ENCODE results near the gene SLCO4A1. TPM values are rescaled to one million over a fixed set of nuclear protein-coding genes. Genes with fewer than 3 reads are reported as not detected.

The SLCO4A1 gene
- total RNA-seq, 1 experiment from 2014 or later = 27.0 TPM

GRCh38 chr20:62714799-62715198 lies 72.5 kb downstream of the SLCO4A1 start:
- DNase-seq (ENCODE audit: unreplicated experiment) = no peak
- ChIA-PET POLR2A (interaction anchor here (0.6 to 1.0 kb wide), 2 partner anchors 10 to 11 kb away, joined by 3 read pairs; no protein-coding TSS in a partner anchor), CTCF (interaction anchor here (0.8 to 1.2 kb wide), 2 partner anchors 11 to 77 kb away, joined by 3 to 4 read pairs; no protein-coding TSS in a partner anchor)
- Mint-ChIP-seq H3K27me3 (ENCODE audit: insufficient read depth, unreplicated experiment) (no peaks in the 10 kb centered on the region), H3K27ac (ENCODE audit: low read depth, unreplicated experiment) (no peak overlapping the region), H3K36me3 (ENCODE audit: insufficient read depth, unreplicated experiment) (peaks cover 10% of the 10 kb centered on the region), H3K4me1 (ENCODE audit: insufficient read depth, unreplicated experiment) (peaks cover 14% of the 10 kb centered on the region), H3K9me3 (ENCODE audit: unreplicated experiment) (no peaks in the 10 kb centered on the region), H3K4me3 (ENCODE audit: unreplicated experiment) (no peak overlapping the region)
- TF ChIP-seq CTCF (IDR thresholded peaks at IDR 0.05; ENCODE audit: unreplicated experiment) = no peak
- BruUV-seq (replicated peaks) = no TSS peak
- intact Hi-C loops (cut with micrococcal nuclease) = no loop called here

GRCh38 chr20:62715201-62715600 lies 72.9 kb downstream of the SLCO4A1 start:
- intact Hi-C loops (cut with micrococcal nuclease) = no loop called here

GRCh38 chr20:62716198-62716940 lies 74.1 kb downstream of the SLCO4A1 start:
- H3K36me3 Mint-ChIP-seq (ENCODE audit: insufficient read depth, unreplicated experiment) = peaks cover 11% of the 10 kb centered on the region
- no peak for TF ChIP-seq CTCF (IDR thresholded peaks at IDR 0.05; ENCODE audit: unreplicated experiment)
- peaks cover 10% of the 10 kb centered on the region for H3K4me1 Mint-ChIP-seq (ENCODE audit: insufficient read depth, unreplicated experiment)
- ChIA-PET POLR2A (no interaction called here), CTCF (interaction anchor here (0.6 to 1.1 kb wide), 4 partner anchors 9 to 160 kb away, joined by 3 to 4 read pairs (median 3); no protein-coding TSS in a partner anchor)
- no TSS peak for BruUV-seq (replicated peaks)
- no peak overlapping the region for H3K27ac Mint-ChIP-seq (ENCODE audit: low read depth, unreplicated experiment)
- no peaks in the 10 kb centered on the region for H3K27me3 Mint-ChIP-seq (ENCODE audit: insufficient read depth, unreplicated experiment)
- no peaks in the 10 kb centered on the region for H3K9me3 Mint-ChIP-seq (ENCODE audit: unreplicated experiment)
- H3K4me3 Mint-ChIP-seq (ENCODE audit: unreplicated experiment) = no peak overlapping the region
- intact Hi-C loops (cut with micrococcal nuclease) = no loop called here
- no peak for DNase-seq (ENCODE audit: unreplicated experiment)

More at GRCh38 chr20:62715201-62715600, 72.9 kb downstream of the SLCO4A1 start:
- Mint-ChIP-seq H3K27me3 (ENCODE audit: insufficient read depth, unreplicated experiment) (no peaks in the 10 kb centered on the region), H3K27ac (ENCODE audit: low read depth, unreplicated experiment) (no peak overlapping the region), H3K36me3 (ENCODE audit: insufficient read depth, unreplicated experiment) (peaks cover 11% of the 10 kb centered on the region), H3K4me1 (ENCODE audit: insufficient read depth, unreplicated experiment) (peaks cover 12% of the 10 kb centered on the region), H3K4me3 (ENCODE audit: unreplicated experiment) (no peak overlapping the region), H3K9me3 (ENCODE audit: unreplicated experiment) (no peaks in the 10 kb centered on the region)
- CTCF ChIA-PET = interaction anchor here (0.8 kb wide), 1 partner anchor 77 kb away, joined by 3 read pairs; no protein-coding TSS in a partner anchor
- no peak for DNase-seq (ENCODE audit: unreplicated experiment)
- no TSS peak for BruUV-seq (replicated peaks)
- TF ChIP-seq CTCF (IDR thresholded peaks at IDR 0.05; ENCODE audit: unreplicated experiment) = no peak
- POLR2A ChIA-PET = interaction anchor here (1.0 kb wide), 1 partner anchor 11 kb away, joined by 3 read pairs; no protein-coding TSS in a partner anchor

- peaks cover 16% of the 10 kb centered on the region for H3K4me1 Mint-ChIP-seq (ENCODE audit: insufficient read depth, unreplicated experiment)
- H3K9me3 Mint-ChIP-seq (ENCODE audit: unreplicated experiment) = no peaks in the 10 kb centered on the region
- TF ChIP-seq CTCF (IDR thresholded peaks at IDR 0.05; ENCODE audit: unreplicated experiment) = no peak
- no peak for DNase-seq (ENCODE audit: unreplicated experiment)
- no peak overlapping the region for H3K4me3 Mint-ChIP-seq (ENCODE audit: unreplicated experiment)
- POLR2A ChIA-PET = no interaction called here
- no peak overlapping the region for H3K27ac Mint-ChIP-seq (ENCODE audit: low read depth, unreplicated experiment)
- H3K27me3 Mint-ChIP-seq (ENCODE audit: insufficient read depth, unreplicated experiment) = no peaks in the 10 kb centered on the region
- CTCF ChIA-PET = interaction anchor here (1.0 to 1.1 kb wide), 2 partner anchors 10 to 75 kb away, joined by 3 to 4 read pairs; no protein-coding TSS in a partner anchor
- BruUV-seq (replicated peaks) = no TSS peak
- intact Hi-C loops (cut with micrococcal nuclease) = no loop called here
- peaks cover 11% of the 10 kb centered on the region for H3K36me3 Mint-ChIP-seq (ENCODE audit: insufficient read depth, unreplicated experiment)
Measured at GRCh38 chr20:62716941-62717310, 74.6 kb downstream of the SLCO4A1 start.
